Measurements from ENCODE around the gene THRSP.

- no peak for TF ChIP-seq SUZ12 (IDR thresholded peaks at IDR 0.05)
- TF ChIP-seq CTBP1 (IDR thresholded peaks at IDR 0.05; ENCODE audit: borderline replicate concordance), result no peak
- TF ChIP-seq FOXM1 (IDR thresholded peaks at IDR 0.05; ENCODE audit: borderline replicate concordance), result no peak
Observed at GRCh38 chr11:78074756-78075155, 11.1 kb downstream of the THRSP start.

All from HEK293T (cell line).